Neural progenitor cell (in vitro differentiated cells): ENCODE results near the gene SRPK1. TPM values are rescaled to one million over a fixed set of nuclear protein-coding genes. Genes with fewer than 3 reads are reported as not detected.

ENCODE experiments used
- DNase-seq: peaks from one replicate; pipeline ENCODE4 v3.0.0-alpha.2; 2016; ENCODE audit warnings: low spot score
- H2AFZ ChIP-seq: fragments of 200-600 bp; sonication (generic); replicated peaks from 2 replicates; pipeline ENCODE4 v1.6.1; 2016; ENCODE audit warnings: antibody characterized with exemption
- H3F3A ChIP-seq: fragments of 200-600 bp; sonication (generic); 2 replicates; pipeline ENCODE4 v1.6.1; 2016; ENCODE audit warnings: antibody characterized with exemption, low read depth
- H3K27ac ChIP-seq: fragments of 200-600 bp; sonication (generic); 2 replicates; pipeline ENCODE4 v1.5.1; 2016; ENCODE audit warnings: mild to moderate bottlenecking
- H3K27me3 ChIP-seq: fragments of 200-600 bp; sonication (generic); 2 replicates; pipeline ENCODE4 v1.6.1; 2016; ENCODE audit warnings: mild to moderate bottlenecking, moderate library complexity
- H3K36me3 ChIP-seq: fragments of 200-600 bp; sonication (generic); 2 replicates; pipeline ENCODE4 v1.5.1; 2016
- H3K4me1 ChIP-seq: fragments of 200-600 bp; sonication (generic); 2 replicates; pipeline ENCODE4 v1.6.1; 2016; ENCODE audit warnings: mixed run types
- H3K4me2 ChIP-seq: fragments of 200-600 bp; sonication (generic); 2 replicates; pipeline ENCODE4 v1.6.1; 2016
- H3K4me3 ChIP-seq: fragments of 200-600 bp; sonication (generic); 2 replicates; pipeline ENCODE4 v1.5.1; 2016
- H3K79me2 ChIP-seq: fragments of 200-600 bp; sonication (generic); 2 replicates; pipeline ENCODE4 v1.6.1; 2016; ENCODE audit warnings: low read depth
- H3K9ac ChIP-seq: fragments of 200-600 bp; sonication (generic); 2 replicates; pipeline ENCODE4 v1.6.1; 2016
- H3K9me3 ChIP-seq: fragments of 200-600 bp; sonication (generic); 2 replicates; pipeline ENCODE4 v1.5.1; 2016; ENCODE audit warnings: low read depth
- H4K20me1 ChIP-seq: fragments of 200-600 bp; sonication (generic); 2 replicates; pipeline ENCODE4 v1.6.1; 2016; ENCODE audit warnings: low read depth
- H3K27ac Mint-ChIP-seq: 3 replicates; pipeline ENCODE4 v1.8.0; 2021; ENCODE audit warnings: mixed read lengths
- H3K27me3 Mint-ChIP-seq: 2 replicates; pipeline ENCODE4 v1.8.0; 2022; ENCODE audit warnings: low read depth, mild to moderate bottlenecking, inconsistent platforms, moderate library complexity, mixed read lengths; ENCODE audit not compliant: insufficient read depth
- H3K36me3 Mint-ChIP-seq: 3 replicates; pipeline ENCODE4 v1.8.0; 2021; ENCODE audit warnings: mixed read lengths
- H3K4me1 Mint-ChIP-seq: 3 replicates; pipeline ENCODE4 v1.8.0; 2021; ENCODE audit warnings: mixed read lengths
- H3K4me3 Mint-ChIP-seq: 3 replicates; pipeline ENCODE4 v1.8.0; 2021; ENCODE audit warnings: mild to moderate bottlenecking, moderate library complexity, mixed read lengths
- H3K9me3 Mint-ChIP-seq: 3 replicates; pipeline ENCODE4 v1.8.0; 2020; ENCODE audit warnings: mixed read lengths
- EZH2 ChIP-seq: fragments of 200-600 bp; sonication (generic); IDR thresholded peaks from 2 replicates; pipeline ENCODE4 v1.6.1; 2017; ENCODE audit warnings: antibody characterized with exemption, mild to moderate bottlenecking, moderate library complexity
- EZH2phosphoT487 ChIP-seq: fragments of 200-600 bp; sonication (generic); IDR thresholded peaks from 2 replicates; pipeline ENCODE4 v1.6.1; 2017; ENCODE audit warnings: antibody characterized with exemption
- total RNA-seq: library from RNA; depleted of rRNA; stranded (reverse); fragments of >200 nt; gene quantifications from 2 replicates; pipeline ENCODE4 v1.2.3, GENCODE V29; 2015; ENCODE audit warnings: low replicate concordance
- TF ChIP-seq, protein P1 (sequence below): fragments of 200-600 bp; sonication (generic); IDR thresholded peaks from 2 replicates; pipeline ENCODE4 v1.5.1; 2017; ENCODE audit warnings: antibody characterized with exemption, mild to moderate bottlenecking

Gene SRPK1
- total RNA-seq, 1 donor from 2014 or later = 181 TPM

DNA sequence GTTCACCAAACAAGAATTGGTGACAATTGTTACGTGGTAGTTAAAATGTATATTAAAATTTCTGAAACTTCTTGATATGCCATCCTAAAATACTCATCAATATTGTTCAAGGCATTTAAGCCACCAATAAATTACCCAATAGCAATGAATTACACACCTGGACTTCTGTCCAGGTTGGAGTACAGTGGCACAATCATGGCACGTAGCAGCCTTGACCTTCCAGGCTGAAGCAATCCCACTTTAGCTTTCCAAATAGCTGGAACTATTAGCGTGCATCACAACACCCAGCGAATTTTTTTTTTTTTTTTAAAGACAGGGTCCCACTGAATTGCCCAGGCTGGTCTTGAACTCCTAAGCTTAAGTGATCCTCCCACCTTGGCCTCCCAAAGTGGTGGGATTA is 17.2 kb downstream of the SRPK1 start:
- Histone ChIP-seq H3K9ac (no peak overlapping the region), H3F3A (peaks cover 4% of the 10 kb centered on the region), H3K4me2 (no peak overlapping the region), H3K9me3 (peaks cover 2% of the 10 kb centered on the region), H3K36me3 (no peaks in the 10 kb centered on the region), H3K27me3 (no peaks in the 10 kb centered on the region), H2AFZ (no peak overlapping the region), H3K4me3 (no peak overlapping the region), H3K4me1 (no peaks in the 10 kb centered on the region), H3K27ac (no peak overlapping the region), H3K79me2 (peaks cover 100% of the 10 kb centered on the region), H4K20me1 (peaks cover 42% of the 10 kb centered on the region)
- Mint-ChIP-seq H3K4me1 (no peaks in the 10 kb centered on the region), H3K4me3 (no peak overlapping the region), H3K27ac (no peak overlapping the region), H3K27me3 (peaks cover 3% of the 10 kb centered on the region), H3K36me3 (peaks cover 55% of the 10 kb centered on the region), H3K9me3 (peaks cover 22% of the 10 kb centered on the region)
- no peak for DNase-seq
- TF ChIP-seq EZH2 = no peak
- TF ChIP-seq EZH2phosphoT487 = no peak
- TF ChIP-seq, protein P1, sequence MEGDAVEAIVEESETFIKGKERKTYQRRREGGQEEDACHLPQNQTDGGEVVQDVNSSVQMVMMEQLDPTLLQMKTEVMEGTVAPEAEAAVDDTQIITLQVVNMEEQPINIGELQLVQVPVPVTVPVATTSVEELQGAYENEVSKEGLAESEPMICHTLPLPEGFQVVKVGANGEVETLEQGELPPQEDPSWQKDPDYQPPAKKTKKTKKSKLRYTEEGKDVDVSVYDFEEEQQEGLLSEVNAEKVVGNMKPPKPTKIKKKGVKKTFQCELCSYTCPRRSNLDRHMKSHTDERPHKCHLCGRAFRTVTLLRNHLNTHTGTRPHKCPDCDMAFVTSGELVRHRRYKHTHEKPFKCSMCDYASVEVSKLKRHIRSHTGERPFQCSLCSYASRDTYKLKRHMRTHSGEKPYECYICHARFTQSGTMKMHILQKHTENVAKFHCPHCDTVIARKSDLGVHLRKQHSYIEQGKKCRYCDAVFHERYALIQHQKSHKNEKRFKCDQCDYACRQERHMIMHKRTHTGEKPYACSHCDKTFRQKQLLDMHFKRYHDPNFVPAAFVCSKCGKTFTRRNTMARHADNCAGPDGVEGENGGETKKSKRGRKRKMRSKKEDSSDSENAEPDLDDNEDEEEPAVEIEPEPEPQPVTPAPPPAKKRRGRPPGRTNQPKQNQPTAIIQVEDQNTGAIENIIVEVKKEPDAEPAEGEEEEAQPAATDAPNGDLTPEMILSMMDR = no peak

- H4K20me1 ChIP-seq = peaks cover 38% of the 10 kb centered on the region
- H3K79me2 ChIP-seq = peaks cover 100% of the 10 kb centered on the region
- H3K4me2 ChIP-seq = no peak overlapping the region
- no peak overlapping the region for H3K4me3 ChIP-seq
- H3K27me3 ChIP-seq = no peaks in the 10 kb centered on the region
- no peak overlapping the region for H3K9ac ChIP-seq
- H3K27ac ChIP-seq = no peak overlapping the region
- peak overlapping the region; percentile 74 for H3K27ac Mint-ChIP-seq
- DNase-seq = no peak
- H3K4me1 ChIP-seq = no peaks in the 10 kb centered on the region
- H3F3A ChIP-seq = peaks cover 7% of the 10 kb centered on the region
- peaks cover 11% of the 10 kb centered on the region for H3K36me3 ChIP-seq
- no peaks in the 10 kb centered on the region for H3K9me3 ChIP-seq
- no peak overlapping the region for H3K4me3 Mint-ChIP-seq
- no peak for TF ChIP-seq EZH2
- TF ChIP-seq, protein P1 = no peak
- TF ChIP-seq EZH2phosphoT487 = no peak
- H3K27me3 Mint-ChIP-seq = no peaks in the 10 kb centered on the region
- peaks cover 52% of the 10 kb centered on the region for H3K36me3 Mint-ChIP-seq
- no peak overlapping the region for H2AFZ ChIP-seq
- H3K9me3 Mint-ChIP-seq = peaks cover 12% of the 10 kb centered on the region
- peaks cover 2% of the 10 kb centered on the region for H3K4me1 Mint-ChIP-seq
Observed at GRCh38 chr6:35900448-35900847, 20.4 kb downstream of the SRPK1 start.

- DNase-seq = no peak
- Mint-ChIP-seq H3K27me3 (no peaks in the 10 kb centered on the region), H3K4me1 (peaks cover 18% of the 10 kb centered on the region), H3K4me3 (no peak overlapping the region), H3K36me3 (peaks cover 51% of the 10 kb centered on the region), H3K27ac (no peak overlapping the region), H3K9me3 (peaks cover 12% of the 10 kb centered on the region)
- H3K27ac ChIP-seq = no peak overlapping the region
- TF ChIP-seq, protein P1 = no peak
- TF ChIP-seq EZH2phosphoT487 (no peak), EZH2 (no peak)
- peaks cover 100% of the 10 kb centered on the region for H3K79me2 ChIP-seq
- H3K4me3 ChIP-seq = no peak overlapping the region
- H3K4me2 ChIP-seq = no peak overlapping the region
- no peak overlapping the region for H3K9ac ChIP-seq
- no peaks in the 10 kb centered on the region for H3K9me3 ChIP-seq
- peaks cover 11% of the 10 kb centered on the region for H3K36me3 ChIP-seq
- peaks cover 32% of the 10 kb centered on the region for H4K20me1 ChIP-seq
- H3K4me1 ChIP-seq = peaks cover 6% of the 10 kb centered on the region
- no peak overlapping the region for H2AFZ ChIP-seq
- no peaks in the 10 kb centered on the region for H3K27me3 ChIP-seq
- H3F3A ChIP-seq = peaks cover 7% of the 10 kb centered on the region
Observed at GRCh38 chr6:35898003-35898402, 22.9 kb downstream of the SRPK1 start.
